ENCODE results near the gene NEK6.

NEK6 gene

GRCh38 chr9:124257844-124258606 lies at the start of gene NEK6:
NEK6 (plus strand) TSS chr9:124257949; CDS start chr9:124301965, 44,016 bp downstream.
- DNase-seq, result no peak

- no peak for DNase-seq
Measured at GRCh38 chr9:124208571-124208970, 49.2 kb upstream of the NEK6 start.

GRCh38 chr9:124209279-124209678 lies 48.5 kb upstream of the NEK6 start:
- no peak for DNase-seq

- DNase-seq, result no peak
Measured at GRCh38 chr9:124209774-124210173, 48.0 kb upstream of the NEK6 start.

GRCh38 chr9:124210697-124211096 lies 47.1 kb upstream of the NEK6 start:
- no peak for DNase-seq

- no peak for DNase-seq
Measured at GRCh38 chr9:124212381-124213050, 45.2 kb upstream of the NEK6 start.

- no peak for DNase-seq
Measured at GRCh38 chr9:124213396-124213795, 44.4 kb upstream of the NEK6 start.

GRCh38 chr9:124214116-124214515 lies 43.6 kb upstream of the NEK6 start:
- no peak for DNase-seq

GRCh38 chr9:124214596-124215367 lies 43.0 kb upstream of the NEK6 start:
- no peak for DNase-seq

GRCh38 chr9:124215368-124215910 lies 42.3 kb upstream of the NEK6 start:
- no peak for DNase-seq

GRCh38 chr9:124215956-124216355 lies 41.8 kb upstream of the NEK6 start:
- DNase-seq, result no peak

- DNase-seq, result no peak
Measured at GRCh38 chr9:124216474-124217176, 41.1 kb upstream of the NEK6 start.

GRCh38 chr9:124217836-124218437 lies 39.8 kb upstream of the NEK6 start:
- no peak for DNase-seq

GRCh38 chr9:124218438-124218982 lies 39.2 kb upstream of the NEK6 start:
- DNase-seq, result no peak

GRCh38 chr9:124218987-124219461 lies 38.7 kb upstream of the NEK6 start:
- no peak for DNase-seq

GRCh38 chr9:124220946-124221451 lies 36.8 kb upstream of the NEK6 start:
- no peak for DNase-seq

GRCh38 chr9:124221676-124222075 lies 36.1 kb upstream of the NEK6 start:
- DNase-seq, result no peak

GRCh38 chr9:124222109-124222508 lies 35.6 kb upstream of the NEK6 start:
- no peak for DNase-seq

GRCh38 chr9:124222918-124223720 lies 34.6 kb upstream of the NEK6 start:
- no peak for DNase-seq

- no peak for DNase-seq
Measured at GRCh38 chr9:124225945-124226344, 31.8 kb upstream of the NEK6 start.

GRCh38 chr9:124228516-124228915 lies 29.2 kb upstream of the NEK6 start:
- no peak for DNase-seq
